Measurements from ENCODE around the gene KCNIP1. TPM values are rescaled to one million over a fixed set of nuclear protein-coding genes. Genes with fewer than 3 reads are reported as not detected.

Gene KCNIP1
- total RNA-seq, 1 donor from 2014 or later = 0.16 TPM

DNA sequence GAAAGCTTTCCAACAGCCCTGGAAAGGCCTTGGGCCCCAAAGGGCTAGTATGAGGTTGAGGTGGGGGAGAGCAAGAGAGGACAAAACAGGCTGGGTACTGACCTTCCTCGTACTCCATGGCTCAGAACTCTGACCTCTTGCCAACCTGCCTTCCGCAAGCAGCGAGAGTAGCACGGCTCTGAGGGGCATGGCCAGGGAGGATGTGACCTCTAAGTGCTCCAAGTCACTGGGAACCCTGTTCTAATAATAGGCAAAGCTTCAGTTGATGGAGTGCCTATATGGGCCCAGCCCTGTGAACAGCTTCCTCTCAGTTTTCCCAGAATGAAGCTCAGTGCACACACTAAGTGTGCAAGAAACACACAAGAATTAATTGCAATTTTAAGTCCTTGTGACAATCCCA is 152.1 kb downstream of the KCNIP1 start:
- Histone ChIP-seq H3K9me3 (replicated peaks) (no peaks in the 10 kb centered on the region), H3K4me3 (no peak overlapping the region), H3K4me1 (peaks cover 11% of the 10 kb centered on the region), H3K36me3 (no peaks in the 10 kb centered on the region), H3K27ac (replicated peaks) (no peak overlapping the region), H3K27me3 (ENCODE audit: low read depth) (no peaks in the 10 kb centered on the region)
- intact Hi-C loops (cut with micrococcal nuclease) = no loop called here
- TF ChIP-seq CTCF (IDR thresholded peaks at IDR 0.05; ENCODE audit: borderline replicate concordance) = no peak
- no peak for DNase-seq

GRCh38 chr5:170656346-170656745 is 152.5 kb downstream of the KCNIP1 start:
- Histone ChIP-seq H3K9me3 (replicated peaks) (no peaks in the 10 kb centered on the region), H3K4me3 (no peak overlapping the region), H3K4me1 (peaks cover 10% of the 10 kb centered on the region), H3K27ac (replicated peaks) (no peak overlapping the region), H3K27me3 (ENCODE audit: low read depth) (no peaks in the 10 kb centered on the region), H3K36me3 (no peaks in the 10 kb centered on the region)
- DNase-seq = no peak
- intact Hi-C loops (cut with micrococcal nuclease) = no loop called here
- TF ChIP-seq CTCF (IDR thresholded peaks at IDR 0.05; ENCODE audit: borderline replicate concordance) = no peak

DNA sequence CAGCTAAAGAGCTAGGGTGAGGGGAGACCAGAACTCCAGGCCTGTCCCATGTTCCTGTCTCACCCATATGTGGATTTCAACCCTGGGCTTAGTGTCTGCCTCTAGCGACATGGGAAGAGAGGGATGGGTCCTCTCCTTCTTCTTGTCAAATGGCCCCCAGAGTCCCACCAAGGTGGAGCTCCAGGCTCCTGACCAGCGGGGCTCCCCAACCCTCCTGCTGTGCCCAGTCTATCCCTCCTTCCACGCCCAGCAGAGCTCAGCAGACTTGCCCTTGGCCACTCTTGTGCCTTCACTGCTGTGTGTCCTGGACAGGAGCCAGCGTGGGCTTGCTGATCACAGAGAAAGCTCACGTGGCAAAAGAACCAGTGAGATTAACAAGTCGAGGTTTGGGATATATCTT is 156.7 kb downstream of the KCNIP1 start:
- intact Hi-C loops (cut with micrococcal nuclease) = no loop called here
- H3K4me1 ChIP-seq = peaks cover 10% of the 10 kb centered on the region
- no peak for TF ChIP-seq CTCF (IDR thresholded peaks at IDR 0.05; ENCODE audit: borderline replicate concordance)
- no peak for DNase-seq
- no peaks in the 10 kb centered on the region for H3K9me3 ChIP-seq (replicated peaks)
- H3K27ac ChIP-seq (replicated peaks) = no peak overlapping the region
- peaks cover 9% of the 10 kb centered on the region for H3K27me3 ChIP-seq (ENCODE audit: low read depth)
- no peak overlapping the region for H3K4me3 ChIP-seq
- no peaks in the 10 kb centered on the region for H3K36me3 ChIP-seq

DNA sequence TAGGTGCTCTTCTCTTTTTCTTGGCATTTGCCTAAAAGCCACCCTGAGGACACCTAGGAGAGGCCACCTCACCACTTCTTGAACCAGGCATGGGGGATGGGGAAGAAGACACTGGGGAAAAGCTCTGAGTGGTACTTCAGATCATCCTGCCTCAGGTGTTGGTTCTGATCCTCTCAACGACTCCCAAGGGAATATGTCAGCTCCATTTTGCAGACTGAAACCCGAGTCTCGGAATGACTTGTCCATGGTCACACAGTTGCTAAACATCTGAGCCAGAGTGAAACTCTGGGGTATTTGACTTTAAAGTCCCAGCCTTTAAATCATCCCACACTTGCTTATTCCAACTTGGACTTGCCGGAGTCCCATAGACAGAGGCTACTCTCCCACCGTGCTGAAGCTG is 159.1 kb downstream of the KCNIP1 start:
- DNase-seq = no peak
- Histone ChIP-seq H3K4me3 (no peak overlapping the region), H3K4me1 (no peaks in the 10 kb centered on the region), H3K27ac (replicated peaks) (no peak overlapping the region), H3K36me3 (no peaks in the 10 kb centered on the region), H3K9me3 (replicated peaks) (no peaks in the 10 kb centered on the region), H3K27me3 (ENCODE audit: low read depth) (peaks cover 9% of the 10 kb centered on the region)
- intact Hi-C loops (cut with micrococcal nuclease) = no loop called here
- TF ChIP-seq CTCF (IDR thresholded peaks at IDR 0.05; ENCODE audit: borderline replicate concordance) = no peak

- Histone ChIP-seq H3K4me1 (peaks cover 7% of the 10 kb centered on the region), H3K27ac (replicated peaks) (no peak overlapping the region), H3K9me3 (replicated peaks) (no peaks in the 10 kb centered on the region), H3K4me3 (no peak overlapping the region), H3K36me3 (no peaks in the 10 kb centered on the region), H3K27me3 (ENCODE audit: low read depth) (peaks cover 37% of the 10 kb centered on the region)
- no peak for TF ChIP-seq CTCF (IDR thresholded peaks at IDR 0.05; ENCODE audit: borderline replicate concordance)
- DNase-seq = no peak
- intact Hi-C loops (cut with micrococcal nuclease) = no loop called here
These were observed 175.0 kb downstream of the KCNIP1 start for GRCh38 chr5:170678811-170679210.

DNA sequence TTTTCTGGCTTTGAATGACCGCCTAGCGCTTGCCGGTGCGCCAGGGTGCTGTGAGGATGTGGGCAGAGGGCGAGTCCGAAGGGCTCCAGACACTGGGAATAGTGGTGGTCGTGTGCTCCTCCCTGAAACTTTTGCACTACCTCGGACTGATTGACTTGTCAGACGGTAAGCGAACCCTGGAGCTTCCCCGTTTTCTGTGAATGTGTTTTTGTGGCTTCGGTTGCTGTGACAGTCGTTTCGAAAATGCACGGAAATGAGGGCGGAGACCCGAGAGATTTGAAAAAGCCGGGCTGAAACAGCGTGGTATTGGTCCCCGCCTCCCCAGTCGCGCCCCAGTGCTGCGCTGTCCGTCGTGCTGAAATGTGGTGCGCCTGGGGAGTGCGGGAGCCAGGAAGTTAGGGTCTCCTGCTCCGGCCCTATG is 177.2 kb downstream of the KCNIP1 start:
- no peak overlapping the region for H3K27ac ChIP-seq (replicated peaks)
- H3K27me3 ChIP-seq (ENCODE audit: low read depth) = peaks cover 25% of the 10 kb centered on the region
- H3K4me1 ChIP-seq = peaks cover 17% of the 10 kb centered on the region
- H3K36me3 ChIP-seq = no peaks in the 10 kb centered on the region
- intact Hi-C loops (cut with micrococcal nuclease) = no loop called here
- peak; percentile 15 for DNase-seq
- no peaks in the 10 kb centered on the region for H3K9me3 ChIP-seq (replicated peaks)
- H3K4me3 ChIP-seq = peak overlapping the region; percentile 27
- TF ChIP-seq CTCF (IDR thresholded peaks at IDR 0.05; ENCODE audit: borderline replicate concordance) = no peak

Measured in left ventricle myocardium inferior (tissue), 1 donor.